ENCODE data around the gene BZW1.

Gene BZW1

GRCh38 chr2:200829258-200829655 lies 17.5 kb downstream of the BZW1 start:
- TF ChIP-seq EZH2 (IDR thresholded peaks at IDR 0.05; ENCODE audit: borderline replicate concordance, low read depth, low read length, severe bottlenecking): no peak
- no peak for TF ChIP-seq CTCF (IDR thresholded peaks at IDR 0.05; ENCODE audit: borderline replicate concordance, extremely low read depth, low read length, poor library complexity, severe bottlenecking)
- H3K4me1 ChIP-seq (ENCODE audit: insufficient read depth, low read length): no peaks in the 10 kb centered on the region
- no peaks in the 10 kb centered on the region; the same call in 1 of the 2 replicates for H3K36me3 ChIP-seq (ENCODE audit: insufficient read depth, low read length)
- ATAC-seq (ENCODE audit: insufficient read depth, low read depth) (no peak), DNase-seq (no peak)
- H3K4me3 ChIP-seq (ENCODE audit: low read depth in 1 of 2, low read length in 2 of 2): no peak overlapping the region
- no peaks in the 10 kb centered on the region for H3K79me2 ChIP-seq (ENCODE audit: insufficient read depth, low read length)
- no peaks in the 10 kb centered on the region for H3K9me3 ChIP-seq (ENCODE audit: insufficient read depth, low read length, severe bottlenecking)
- H3K27me3 ChIP-seq (ENCODE audit: insufficient read depth, low read length, poor library complexity): no peaks in the 10 kb centered on the region
- H3K4me2 ChIP-seq (ENCODE audit: insufficient read depth, low read length): no peak overlapping the region
- H2AFZ ChIP-seq (ENCODE audit: low read depth, low read length): no peak overlapping the region
- no peak overlapping the region for H3K27ac ChIP-seq (ENCODE audit: low read length)
- H4K20me1 ChIP-seq (ENCODE audit: insufficient read depth, low read length): no peaks in the 10 kb centered on the region
- H3K9ac ChIP-seq (ENCODE audit: low read depth, low read length): no peak overlapping the region

- Histone ChIP-seq H4K20me1 (ENCODE audit: insufficient read depth, low read length) (no peaks in the 10 kb centered on the region), H3K36me3 (ENCODE audit: insufficient read depth, low read length) (no peaks in the 10 kb centered on the region), H3K4me3 (ENCODE audit: low read depth in 1 of 2, low read length in 2 of 2) (no peak overlapping the region), H3K4me2 (ENCODE audit: insufficient read depth, low read length) (no peak overlapping the region), H3K27me3 (ENCODE audit: insufficient read depth, low read length, poor library complexity) (no peaks in the 10 kb centered on the region), H3K27ac (ENCODE audit: low read length) (no peak overlapping the region), H3K9me3 (ENCODE audit: insufficient read depth, low read length, severe bottlenecking) (peaks cover 11% of the 10 kb centered on the region), H3K4me1 (ENCODE audit: insufficient read depth, low read length) (no peaks in the 10 kb centered on the region), H3K79me2 (ENCODE audit: insufficient read depth, low read length) (no peaks in the 10 kb centered on the region), H2AFZ (ENCODE audit: low read depth, low read length) (no peak overlapping the region), H3K9ac (ENCODE audit: low read depth, low read length) (no peak overlapping the region)
- no peak for DNase-seq
- ATAC-seq (ENCODE audit: insufficient read depth, low read depth): no peak
- TF ChIP-seq CTCF (IDR thresholded peaks at IDR 0.05; ENCODE audit: borderline replicate concordance, extremely low read depth, low read length, poor library complexity, severe bottlenecking) (no peak), EZH2 (IDR thresholded peaks at IDR 0.05; ENCODE audit: borderline replicate concordance, low read depth, low read length, severe bottlenecking) (no peak)
Observed at GRCh38 chr2:200834701-200835100, 23.0 kb downstream of the BZW1 start.

- Histone ChIP-seq H3K27ac (ENCODE audit: low read length) (no peak overlapping the region), H4K20me1 (ENCODE audit: insufficient read depth, low read length) (no peaks in the 10 kb centered on the region), H3K9ac (ENCODE audit: low read depth, low read length) (no peak overlapping the region), H3K27me3 (ENCODE audit: insufficient read depth, low read length, poor library complexity) (no peaks in the 10 kb centered on the region), H2AFZ (ENCODE audit: low read depth, low read length) (no peak overlapping the region), H3K79me2 (ENCODE audit: insufficient read depth, low read length) (no peaks in the 10 kb centered on the region), H3K4me3 (ENCODE audit: low read depth in 1 of 2, low read length in 2 of 2) (no peak overlapping the region), H3K36me3 (ENCODE audit: insufficient read depth, low read length) (no peaks in the 10 kb centered on the region), H3K4me2 (ENCODE audit: insufficient read depth, low read length) (no peak overlapping the region), H3K4me1 (ENCODE audit: insufficient read depth, low read length) (no peaks in the 10 kb centered on the region), H3K9me3 (ENCODE audit: insufficient read depth, low read length, severe bottlenecking) (peaks cover 11% of the 10 kb centered on the region)
- TF ChIP-seq EZH2 (IDR thresholded peaks at IDR 0.05; ENCODE audit: borderline replicate concordance, low read depth, low read length, severe bottlenecking) (no peak), CTCF (IDR thresholded peaks at IDR 0.05; ENCODE audit: borderline replicate concordance, extremely low read depth, low read length, poor library complexity, severe bottlenecking) (no peak)
- no peak for ATAC-seq (ENCODE audit: insufficient read depth, low read depth)
- no peak for DNase-seq
Observed at GRCh38 chr2:200839513-200839912, 27.8 kb downstream of the BZW1 start.
